C1 segment of cervical spinal cord (tissue), 14 donors: Measurements from ENCODE around the gene CAPN2.

Experiments used
- DNase-seq, 14 donors: peaks; one replicate each; lab custom pipeline; 2025; lab: John Stamatoyannopoulos, UW

Gene CAPN2

GRCh38 chr1:223702735-223703667, 9.3 kb upstream of the CAPN2 start:
- no peak for DNase-seq

GRCh38 chr1:223703668-223704013, 8.7 kb upstream of the CAPN2 start:
- DNase-seq, result no peak

- peak in 1 of 14 donors; percentile 82 for DNase-seq
Observed at GRCh38 chr1:223704921-223705878, 7.1 kb upstream of the CAPN2 start.

- peak in 2 of 14 donors; percentile 10 to 51 for DNase-seq
Observed at GRCh38 chr1:223706077-223706973, 6.0 kb upstream of the CAPN2 start.

- DNase-seq, result peak in 4 of 14 donors; percentile 12 to 65 (median 36)
Observed at GRCh38 chr1:223707256-223708000, 4.9 kb upstream of the CAPN2 start.

DNA sequence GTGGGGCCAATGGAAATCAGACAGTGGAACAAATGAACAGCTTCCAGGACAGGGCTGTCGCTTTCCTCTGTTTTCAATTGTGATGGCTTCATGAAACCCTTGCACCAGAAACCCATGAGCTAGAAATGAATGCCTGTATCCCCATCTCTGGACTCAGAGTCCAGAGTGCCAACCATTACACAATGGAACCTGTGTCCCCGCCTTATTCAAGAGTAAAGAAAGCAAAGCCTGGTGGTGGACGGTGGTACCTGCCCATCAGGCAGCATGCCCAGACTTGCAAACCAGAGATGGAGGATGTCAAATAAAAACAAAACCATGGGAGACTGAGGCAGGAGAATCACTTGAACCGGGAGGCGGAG, 4.4 kb upstream of the CAPN2 start:
- no peak for DNase-seq

GRCh38 chr1:223708651-223709268, 3.6 kb upstream of the CAPN2 start:
- DNase-seq, result no peak

GRCh38 chr1:223709598-223709997, 2.7 kb upstream of the CAPN2 start:
- no peak for DNase-seq

DNA sequence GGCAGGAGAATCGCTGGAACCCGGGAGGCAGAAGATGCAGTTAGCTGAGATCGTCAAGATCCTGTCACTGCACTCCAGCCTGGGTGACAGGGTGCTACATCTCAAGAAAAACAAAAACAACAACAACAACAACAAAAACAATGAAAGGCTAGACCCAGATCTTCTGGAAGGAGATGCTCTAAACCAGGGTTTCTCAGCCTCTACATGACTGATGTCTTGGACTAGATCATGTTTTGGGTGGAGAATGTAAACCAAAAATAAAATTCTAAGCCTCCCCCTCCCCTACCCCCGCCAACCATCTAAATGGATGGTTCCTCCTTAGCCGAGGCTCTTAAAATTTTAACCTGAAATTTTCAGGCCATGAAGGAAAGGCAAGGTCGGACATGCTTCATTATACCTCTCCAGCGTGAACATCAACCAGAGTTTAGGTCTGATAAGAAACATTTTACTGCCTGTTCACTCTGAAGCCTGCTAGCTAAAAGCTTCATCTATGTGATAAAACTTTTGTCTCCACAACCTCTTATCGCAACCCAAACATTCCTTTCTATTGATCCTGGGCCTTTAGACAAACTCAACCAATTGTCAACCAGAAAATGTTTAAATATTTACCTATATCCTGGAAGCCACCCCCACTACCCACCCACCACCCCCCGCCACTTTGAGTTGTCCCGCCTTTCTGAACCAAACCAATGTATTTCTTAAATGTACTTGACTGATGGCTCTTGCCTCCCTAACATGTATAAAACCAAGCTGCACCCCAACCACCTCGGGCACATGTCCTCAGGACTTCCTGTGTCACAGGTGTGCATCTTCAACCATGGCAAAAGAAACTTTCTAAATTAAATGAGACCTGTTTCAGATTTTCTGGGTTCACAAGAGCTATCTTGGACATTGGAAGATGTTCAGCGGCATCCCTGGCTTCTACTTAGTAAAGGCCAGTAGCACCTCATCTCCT, 1.9 kb upstream of the CAPN2 start:
- peak in 1 of 14 donors; percentile 42 for DNase-seq

GRCh38 chr1:223711173-223711572, 1.2 kb upstream of the CAPN2 start:
- DNase-seq, result peak in 1 of 14 donors; percentile 82

- DNase-seq, result no peak
Observed at GRCh38 chr1:223711747-223712193, 569 bp upstream of the CAPN2 start.

- DNase-seq, result peak in 7 of 14 donors; percentile 31 to 80 (median 61)
Observed at GRCh38 chr1:223712850-223713474, 623 bp downstream of the CAPN2 start.

- DNase-seq, result peak in 3 of 14 donors; percentile 32 to 48 (median 38)
Observed at GRCh38 chr1:223713546-223714420, 1.4 kb downstream of the CAPN2 start.

DNA sequence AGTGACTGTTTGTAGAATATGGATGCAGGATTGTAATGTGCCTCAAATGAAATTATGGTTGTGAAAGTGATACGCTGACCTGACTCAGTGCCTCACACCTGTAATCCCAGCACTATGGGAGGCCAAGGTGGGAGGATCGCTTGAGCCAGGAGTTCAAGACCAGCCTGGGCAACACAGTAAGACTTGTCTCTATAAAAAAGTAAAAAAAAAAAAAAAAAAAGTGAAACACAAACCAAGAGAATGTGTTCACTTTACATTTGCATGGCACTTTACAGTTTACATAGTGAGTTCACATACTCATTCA, 2.0 kb downstream of the CAPN2 start:
- no peak for DNase-seq

GRCh38 chr1:223714849-223715603, 2.7 kb downstream of the CAPN2 start:
- peak in 1 of 14 donors; percentile 25 for DNase-seq

DNA sequence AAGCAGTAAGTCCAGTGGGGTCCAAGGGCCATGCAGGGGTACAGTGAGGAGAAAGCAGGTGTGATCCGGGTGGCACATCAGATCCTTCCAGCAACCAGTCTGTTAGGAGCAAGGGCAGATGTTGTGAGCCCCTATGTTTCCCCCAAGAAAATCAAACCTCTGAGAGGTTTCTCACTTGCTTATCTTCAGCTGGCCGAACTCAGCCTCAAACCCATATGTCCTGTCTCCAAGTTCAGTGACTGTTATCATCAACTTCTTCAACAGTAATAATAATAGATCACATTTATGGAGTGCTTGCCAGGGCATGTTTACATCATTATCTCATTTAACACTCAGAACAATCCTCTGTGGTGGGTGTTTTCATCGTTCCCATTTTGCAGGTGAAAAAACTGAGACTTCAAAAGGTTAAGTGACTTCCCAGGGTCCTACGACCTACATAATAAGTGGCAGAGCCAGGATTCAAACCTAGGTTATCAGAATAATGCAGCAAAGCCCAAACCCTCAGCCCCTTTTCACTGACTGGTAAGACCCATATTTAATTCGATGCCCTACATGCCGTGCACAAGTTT, 3.3 kb downstream of the CAPN2 start:
- DNase-seq, result no peak
